ENCODE measurements around the gene TNFAIP2.

DNA sequence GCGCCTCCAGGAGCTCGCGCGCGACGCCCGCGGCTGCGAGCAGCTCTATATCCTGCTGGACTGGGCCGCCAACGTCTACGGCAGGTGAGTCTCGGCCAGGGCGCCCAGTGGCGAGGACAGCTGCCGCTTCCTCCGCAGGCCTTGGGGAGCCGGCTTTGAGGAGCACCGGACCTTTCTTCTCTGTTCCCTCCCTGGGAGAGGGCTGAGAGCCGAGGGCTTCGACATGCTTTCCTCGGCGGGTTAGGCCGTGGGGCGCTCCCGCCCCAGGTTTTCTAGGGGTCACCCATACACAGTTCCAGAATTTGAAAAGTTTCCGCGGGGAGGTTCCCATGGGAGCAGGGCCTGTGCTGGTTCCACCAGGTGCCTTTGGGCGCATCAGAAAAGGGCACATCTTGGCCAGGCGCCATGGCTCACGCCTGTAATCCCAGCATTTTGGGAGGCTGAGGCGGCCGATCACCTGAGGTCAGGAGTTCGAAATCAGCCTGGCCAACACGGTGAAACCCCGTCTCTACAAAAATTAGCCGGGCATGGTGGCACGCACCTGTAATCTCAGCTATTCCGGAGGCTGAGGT is 20.5 kb upstream of the TNFAIP2 start:
- TF ChIP-seq, protein P1, sequence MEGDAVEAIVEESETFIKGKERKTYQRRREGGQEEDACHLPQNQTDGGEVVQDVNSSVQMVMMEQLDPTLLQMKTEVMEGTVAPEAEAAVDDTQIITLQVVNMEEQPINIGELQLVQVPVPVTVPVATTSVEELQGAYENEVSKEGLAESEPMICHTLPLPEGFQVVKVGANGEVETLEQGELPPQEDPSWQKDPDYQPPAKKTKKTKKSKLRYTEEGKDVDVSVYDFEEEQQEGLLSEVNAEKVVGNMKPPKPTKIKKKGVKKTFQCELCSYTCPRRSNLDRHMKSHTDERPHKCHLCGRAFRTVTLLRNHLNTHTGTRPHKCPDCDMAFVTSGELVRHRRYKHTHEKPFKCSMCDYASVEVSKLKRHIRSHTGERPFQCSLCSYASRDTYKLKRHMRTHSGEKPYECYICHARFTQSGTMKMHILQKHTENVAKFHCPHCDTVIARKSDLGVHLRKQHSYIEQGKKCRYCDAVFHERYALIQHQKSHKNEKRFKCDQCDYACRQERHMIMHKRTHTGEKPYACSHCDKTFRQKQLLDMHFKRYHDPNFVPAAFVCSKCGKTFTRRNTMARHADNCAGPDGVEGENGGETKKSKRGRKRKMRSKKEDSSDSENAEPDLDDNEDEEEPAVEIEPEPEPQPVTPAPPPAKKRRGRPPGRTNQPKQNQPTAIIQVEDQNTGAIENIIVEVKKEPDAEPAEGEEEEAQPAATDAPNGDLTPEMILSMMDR (IDR thresholded peaks at IDR 0.05): no peak
- no peak for TF ChIP-seq POLR2A (IDR thresholded peaks at IDR 0.05)
- no peak for TF ChIP-seq POLR2AphosphoS5 (IDR thresholded peaks at IDR 0.05; ENCODE audit: insufficient read depth in 1 of 2, low read depth in 1 of 2)
